HG02870 (cell line): ENCODE data around the gene MIPEP.
"Not testable (repeated sequence)": the region's sequence is repeated elsewhere in the genome, so short reads cannot be mapped to it uniquely, and the experiment has no call there.

Experiments
- ATAC-seq: cut with Tn5 transposase; IDR thresholded peaks from one replicate; pipeline ENCODE4 v1.9.1; 2021; ENCODE audit warnings: mild to moderate bottlenecking, moderate library complexity; ENCODE audit not compliant: unreplicated experiment

The MIPEP gene

DNA sequence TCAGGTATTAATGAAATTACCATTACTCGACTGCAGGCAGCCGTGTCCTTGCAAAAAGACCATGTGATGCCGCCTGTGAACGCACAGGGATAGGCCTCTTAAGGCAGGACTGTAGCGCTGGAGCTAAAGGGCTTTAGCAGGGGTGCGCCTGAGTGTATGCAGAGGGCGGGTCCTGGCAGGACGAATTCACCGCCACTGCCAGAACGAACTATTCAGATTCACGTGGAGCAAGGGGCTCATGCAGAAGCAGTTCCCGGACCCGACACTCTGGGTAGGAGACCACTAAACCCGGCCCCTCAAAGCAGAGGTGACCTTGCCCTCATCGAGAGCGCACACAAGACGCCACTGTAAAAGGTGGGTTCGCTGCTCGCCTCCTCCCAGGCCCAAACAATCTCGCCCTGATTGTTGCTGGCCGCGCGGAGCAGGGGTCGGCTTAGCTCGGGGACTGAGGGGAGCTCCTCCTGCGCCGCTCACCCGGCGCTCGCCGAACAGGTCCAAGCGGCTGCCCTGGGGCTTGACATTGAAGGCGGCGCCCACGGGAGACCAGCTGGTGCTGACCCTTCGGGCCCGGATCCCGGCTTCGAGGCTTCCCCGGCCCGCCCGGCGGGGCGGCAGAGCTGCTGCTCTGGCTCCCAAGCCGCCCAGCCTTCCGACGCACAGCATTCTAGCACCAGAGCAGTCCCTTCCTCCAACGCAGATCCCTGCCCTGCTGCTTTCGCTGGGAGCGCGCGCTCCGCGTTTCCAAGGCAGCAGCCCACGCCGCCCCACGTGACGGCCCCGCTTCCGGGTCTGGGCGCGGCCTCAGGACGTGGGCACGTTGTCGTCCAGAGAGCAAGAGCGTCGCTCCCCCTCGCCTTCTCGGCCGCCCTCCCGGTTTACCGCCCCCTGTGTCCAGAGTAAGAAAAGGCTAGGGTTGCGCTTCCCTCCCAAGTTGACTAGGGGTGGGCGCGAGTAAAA is at the start of gene MIPEP:
Gene MIPEP (minus strand): TSS at position 743 of the 957 bp plus-strand sequence. CDS start 80 bp downstream, at position 663.
- ATAC-seq: peak; percentile 90

DNA sequence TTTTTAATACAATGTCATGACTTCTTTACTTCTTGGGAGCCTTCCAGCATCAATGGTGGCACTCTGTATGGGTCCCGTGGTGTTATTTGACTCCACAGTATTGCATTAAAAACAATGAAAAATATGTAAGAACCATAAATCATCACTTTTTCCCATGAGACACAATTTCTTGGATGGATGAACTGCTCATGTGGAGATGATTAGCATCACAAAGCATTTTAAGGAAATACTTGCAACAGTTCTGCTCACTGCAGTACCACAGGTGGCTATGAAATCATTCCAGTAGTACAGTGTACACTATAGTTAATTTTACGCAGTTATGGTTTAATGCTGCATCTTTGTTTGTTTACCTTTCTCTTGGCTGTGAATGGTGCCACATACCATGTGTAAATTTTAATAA is 45.3 kb upstream of the MIPEP start:
- no peak for ATAC-seq

DNA sequence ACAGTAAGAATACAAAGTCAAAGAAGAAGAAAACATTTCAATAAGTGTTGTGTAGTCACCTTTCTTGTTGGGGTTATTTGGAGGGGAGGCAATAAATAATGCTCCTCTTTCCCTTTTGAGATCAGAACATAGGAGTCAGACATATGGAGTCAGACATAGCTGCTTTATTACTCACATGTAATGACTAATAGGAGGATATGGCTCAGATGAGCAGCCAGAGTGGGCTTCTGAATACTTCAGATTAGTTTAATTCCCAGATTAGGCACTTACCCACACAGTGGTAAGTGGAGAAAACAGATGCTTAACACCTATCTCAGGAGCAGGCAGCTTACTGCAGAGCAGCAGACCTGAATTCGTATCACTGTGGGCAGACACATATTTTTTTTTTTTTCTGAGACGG is 39.8 kb upstream of the MIPEP start:
- ATAC-seq: no peak

DNA sequence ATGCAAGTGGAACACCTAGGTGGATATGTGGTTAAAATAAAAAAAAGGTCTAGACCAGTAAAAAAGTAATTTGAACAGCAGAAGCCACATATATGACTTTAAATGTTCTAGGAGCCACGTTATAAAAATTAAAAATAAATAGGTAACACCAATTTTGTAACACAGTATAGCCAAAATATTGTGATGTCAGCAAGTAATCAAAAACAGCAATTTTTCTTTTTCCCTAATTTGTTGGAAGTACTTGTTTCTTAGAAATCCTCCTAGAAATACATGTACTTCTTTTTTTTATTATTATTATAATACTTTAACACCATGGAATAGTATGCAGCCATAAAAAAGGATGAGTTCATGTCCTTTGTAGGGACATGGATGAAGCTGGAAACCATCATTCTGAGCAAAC is 33.8 kb upstream of the MIPEP start:
- ATAC-seq: no peak

DNA sequence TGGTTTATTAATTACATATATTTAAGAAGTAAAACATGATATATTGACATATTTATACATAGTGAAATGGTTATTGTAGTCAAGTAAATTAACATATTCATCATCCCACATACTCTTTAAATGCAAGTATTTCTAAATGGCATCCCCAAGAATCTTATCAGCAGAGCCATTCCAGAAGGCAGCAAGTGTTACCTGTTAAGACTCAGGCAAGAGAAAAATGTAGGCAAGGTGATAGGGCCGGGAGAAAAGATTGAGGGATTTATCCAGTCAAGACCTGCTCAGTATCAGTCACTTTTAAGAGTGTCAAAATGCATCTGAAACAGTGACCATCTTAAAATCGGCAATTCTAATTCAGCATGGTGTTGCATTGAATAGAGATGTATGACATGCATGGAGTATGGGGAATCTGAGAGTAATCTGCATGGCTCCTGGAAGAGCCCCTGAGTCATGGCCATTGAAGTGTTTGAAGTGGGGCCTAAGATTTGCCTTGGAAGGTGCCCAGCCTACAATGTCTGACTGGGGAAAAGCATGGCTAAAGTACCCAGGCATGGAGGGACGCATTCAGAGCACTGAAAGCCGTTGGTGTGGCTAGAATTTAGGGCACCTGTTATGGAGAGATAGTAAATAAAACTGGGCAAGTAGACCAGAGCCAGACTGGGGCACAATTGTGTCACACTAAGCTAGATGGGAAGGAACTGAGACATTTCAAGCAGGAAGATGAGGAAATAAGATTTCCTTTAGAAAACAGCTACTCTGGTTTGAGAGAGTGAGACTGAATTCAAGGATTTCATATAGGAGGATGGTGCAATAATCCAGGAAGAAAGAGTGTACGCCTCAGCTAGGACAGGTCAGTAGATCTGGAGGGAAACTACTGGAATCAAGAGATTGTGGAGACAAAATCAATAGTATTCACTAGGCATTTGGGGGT is 33.1 kb upstream of the MIPEP start:
- ATAC-seq: no peak

DNA sequence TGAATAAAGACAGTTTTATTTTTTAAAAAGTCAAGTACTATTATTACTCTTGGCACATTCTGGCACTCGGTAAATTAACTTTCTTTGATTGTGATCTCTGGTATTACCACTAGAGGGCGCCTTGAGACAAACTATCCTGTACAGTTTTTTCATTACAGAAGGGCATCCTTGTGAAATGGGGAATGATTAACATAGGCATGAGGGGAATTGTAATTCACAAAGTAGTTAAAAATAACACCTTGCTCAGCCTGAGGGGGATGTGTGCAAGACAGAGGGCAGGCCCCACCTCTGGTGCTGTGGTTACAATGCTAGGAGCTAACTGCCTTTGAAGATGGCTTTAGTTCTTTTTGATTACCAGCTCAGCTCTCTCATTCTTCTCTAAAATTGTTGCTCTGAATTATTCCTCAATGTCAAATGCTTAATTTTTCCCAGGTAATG is 32.3 kb upstream of the MIPEP start:
- ATAC-seq: no peak

DNA sequence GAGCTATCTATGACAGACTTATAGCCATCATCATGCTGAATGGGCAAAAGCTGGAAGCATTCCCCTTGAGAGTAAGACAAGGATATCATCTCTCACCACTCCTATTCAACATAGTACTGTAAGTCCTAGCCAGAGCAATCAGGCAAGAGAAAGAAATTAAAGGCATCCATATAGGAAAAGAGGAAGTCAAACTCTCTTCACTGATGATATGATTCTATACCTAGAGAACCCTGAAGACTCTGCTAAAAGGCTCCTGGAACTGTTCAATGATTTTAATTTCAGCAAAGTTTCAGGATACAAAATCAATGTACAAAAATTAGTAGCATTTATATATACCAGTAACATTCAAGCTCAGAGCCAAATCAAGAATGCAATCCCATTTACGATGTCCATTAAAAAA is 29.8 kb upstream of the MIPEP start:
- ATAC-seq: no peak

DNA sequence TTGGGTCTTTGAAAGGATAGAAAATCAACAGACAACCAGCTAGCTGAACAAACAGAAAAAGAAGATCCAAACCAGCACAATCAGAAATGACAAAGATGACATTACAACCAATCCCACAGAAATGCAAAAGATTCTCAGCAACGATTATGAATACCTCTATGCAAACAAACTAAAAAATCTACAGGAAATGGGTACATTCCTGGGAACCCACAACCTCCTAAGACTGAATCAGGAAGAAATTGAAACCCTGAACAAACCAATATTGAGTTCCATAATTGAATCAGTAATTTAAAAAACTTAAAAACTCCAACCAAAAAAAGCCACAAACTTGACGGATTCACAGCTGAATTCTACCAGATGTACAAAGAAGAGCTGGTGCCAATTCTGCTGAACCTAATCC is 29.0 kb upstream of the MIPEP start:
- no peak for ATAC-seq

DNA sequence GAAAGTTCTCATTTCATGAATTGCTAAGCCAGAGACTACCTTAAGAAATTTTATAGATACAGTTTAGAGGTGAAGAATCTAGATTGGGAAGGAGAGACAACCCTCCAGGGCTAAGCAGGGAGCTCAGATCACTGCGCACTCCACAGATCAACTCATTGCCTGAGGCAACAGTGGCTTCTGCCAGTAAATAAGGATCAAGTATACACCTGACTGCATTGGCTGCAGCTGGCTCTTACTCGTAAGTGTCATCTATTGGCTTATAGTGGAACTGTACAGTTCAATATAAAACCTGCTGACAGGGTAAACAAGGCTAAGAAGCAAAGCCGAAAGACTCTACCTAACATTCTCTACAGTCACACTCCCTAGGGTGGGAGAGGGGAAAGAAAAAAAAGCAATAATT is 26.1 kb upstream of the MIPEP start:
- no peak for ATAC-seq

DNA sequence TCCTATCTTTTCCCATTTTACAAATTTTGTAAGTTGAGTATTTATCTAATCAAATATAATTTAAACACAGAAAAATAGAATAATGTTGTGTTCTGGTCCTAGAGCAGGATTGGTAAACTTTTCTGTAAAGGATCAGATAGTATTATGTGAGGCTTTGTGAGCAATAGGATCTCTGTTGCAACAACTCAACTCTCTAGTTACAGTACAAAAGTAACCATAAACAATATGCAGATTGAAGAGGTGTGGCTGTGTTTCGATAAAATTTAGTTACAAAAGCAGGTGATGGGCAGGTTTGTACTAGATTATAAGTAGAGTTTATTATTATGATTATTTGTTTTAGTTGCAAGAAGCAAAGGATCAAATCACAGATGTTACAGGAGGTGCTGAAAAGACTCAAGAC is 23.3 kb upstream of the MIPEP start:
- no peak for ATAC-seq

DNA sequence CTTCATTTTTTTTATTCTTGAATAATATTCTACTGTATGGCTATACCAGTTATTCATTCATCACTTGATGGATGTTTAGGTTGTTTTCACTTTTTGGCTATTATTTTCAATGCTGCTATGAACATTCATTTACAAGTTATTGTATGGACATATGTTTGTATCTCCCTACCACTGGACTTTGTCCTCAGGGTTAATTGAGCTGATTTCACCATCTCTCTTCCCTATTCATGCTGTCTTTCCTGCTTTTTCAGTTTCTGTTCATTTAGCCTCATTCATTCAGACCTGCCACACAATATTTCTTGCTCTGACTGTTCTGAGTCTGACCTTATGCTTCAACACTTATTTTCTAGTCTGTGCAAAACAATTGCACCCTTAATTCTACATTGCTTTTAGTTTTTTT is 20.4 kb upstream of the MIPEP start:
- no peak for ATAC-seq

DNA sequence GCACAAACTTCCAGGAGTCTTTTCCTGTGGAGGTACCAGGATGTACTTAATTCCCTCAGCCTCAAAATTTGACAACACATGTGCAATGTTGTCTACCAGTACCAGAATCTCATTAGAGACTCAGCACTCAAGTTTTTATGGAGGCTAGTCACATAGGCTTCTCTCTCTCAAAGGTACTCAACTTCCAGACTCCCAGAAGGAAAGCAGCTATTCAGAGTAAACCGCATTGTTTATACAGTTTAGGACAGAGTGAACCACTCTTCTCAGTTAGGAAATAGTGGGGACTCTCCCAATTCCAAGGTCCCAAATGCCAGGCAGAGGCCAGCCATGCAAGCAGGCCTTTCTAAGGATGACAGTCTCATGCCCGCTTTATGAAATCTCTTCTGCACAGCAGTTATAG is 16.6 kb upstream of the MIPEP start:
- no peak for ATAC-seq

DNA sequence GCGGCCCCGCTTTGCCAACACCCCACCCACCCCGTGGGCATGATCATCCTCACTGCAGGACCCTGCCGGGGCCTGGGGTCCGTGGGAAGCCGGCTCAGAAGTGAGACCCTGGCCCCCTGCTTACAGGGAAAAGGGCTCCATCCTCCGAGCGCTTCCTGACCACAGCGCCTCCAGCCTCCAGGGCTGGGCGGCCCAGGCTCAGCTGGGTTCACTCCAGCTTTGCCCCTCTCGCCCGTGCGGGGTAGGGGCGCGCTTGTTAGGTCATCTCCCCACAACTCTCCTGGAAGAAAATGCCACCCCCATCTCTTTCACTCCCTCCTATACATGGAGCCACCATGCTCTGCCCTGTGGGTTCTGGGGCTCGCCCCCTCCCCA is 14.7 kb upstream of the MIPEP start:
- no peak for ATAC-seq

DNA sequence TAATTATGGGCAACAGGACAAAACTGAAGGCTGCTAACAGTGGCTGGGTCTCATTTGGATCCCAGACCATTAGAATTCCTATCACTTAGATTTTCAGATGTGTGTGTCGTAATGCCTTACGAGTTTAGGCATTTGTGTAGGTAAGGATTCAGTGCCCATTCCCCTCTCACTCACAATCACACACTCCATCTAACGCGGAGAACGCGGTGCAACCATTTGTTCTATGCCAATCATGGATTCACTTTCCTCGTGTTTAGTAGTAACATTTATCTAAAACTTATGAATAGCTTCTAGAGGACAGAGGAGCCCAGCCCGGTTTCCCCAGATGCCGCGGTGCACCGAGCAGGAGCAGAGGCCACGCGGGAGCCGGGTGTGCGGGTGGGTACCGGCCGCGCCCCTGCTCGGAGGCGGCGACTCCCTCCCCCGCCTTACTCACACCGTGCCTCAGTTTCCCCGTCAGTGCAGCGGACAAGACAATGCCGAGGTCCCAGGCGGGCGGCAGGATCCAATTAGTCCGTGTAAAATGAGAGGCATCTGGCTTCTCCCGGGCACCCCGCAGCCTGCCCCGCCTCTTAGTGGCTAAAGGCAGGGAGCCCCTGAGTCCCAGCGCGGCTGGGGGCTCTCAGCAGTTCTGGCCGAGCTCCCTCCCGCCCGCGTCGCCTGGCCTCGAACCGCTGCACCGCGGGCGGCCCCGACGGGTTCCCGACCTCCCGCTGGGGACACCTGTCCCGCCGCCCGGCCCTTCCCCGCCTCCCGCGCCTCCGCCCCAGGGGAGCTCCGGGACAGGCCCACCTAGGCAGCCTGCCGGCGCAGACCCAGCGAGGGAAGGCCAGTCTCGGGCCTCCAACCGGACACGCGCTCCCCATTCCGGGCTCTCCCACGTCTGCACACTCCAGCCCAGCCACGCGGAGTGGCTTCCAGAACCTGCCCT is 14.0 kb upstream of the MIPEP start:
- ATAC-seq: no peak

DNA sequence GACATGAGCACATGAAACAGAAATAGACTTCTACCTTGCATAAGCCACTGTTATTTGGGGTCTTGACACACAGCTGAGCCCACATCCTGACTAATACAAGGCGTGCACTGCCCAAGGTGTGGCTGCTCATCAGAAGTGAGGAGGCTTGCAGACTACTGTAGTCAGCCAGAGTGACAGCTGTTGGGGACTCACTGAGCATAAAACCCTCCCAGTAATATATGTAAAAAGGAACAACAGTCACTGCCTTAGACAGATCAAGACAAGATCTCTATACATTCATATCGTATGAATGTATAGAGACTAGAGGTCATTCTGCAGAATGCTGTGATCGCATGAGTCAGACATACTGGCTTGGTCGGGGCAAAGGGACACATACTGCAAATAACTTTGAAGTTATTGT is 12.2 kb upstream of the MIPEP start:
- peak; percentile 59 for ATAC-seq

DNA sequence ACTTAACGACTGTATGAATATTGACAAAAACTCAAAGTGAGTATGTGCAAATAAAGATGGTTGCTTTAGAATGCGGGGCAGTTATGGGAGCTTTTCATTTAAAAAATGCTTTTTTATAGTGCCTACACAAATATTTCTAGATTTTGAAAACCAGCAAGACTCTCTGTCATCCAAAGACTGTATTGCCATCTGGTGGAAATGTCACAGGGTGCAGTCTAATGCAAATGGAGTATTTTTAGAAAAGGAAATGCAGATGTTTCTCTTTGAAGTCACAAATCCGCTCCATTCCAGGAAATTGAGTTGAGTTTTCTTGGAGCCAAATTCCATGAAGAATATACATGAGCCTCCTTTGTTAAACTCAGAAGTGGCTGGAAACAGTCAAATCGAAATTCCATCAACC is 10.4 kb upstream of the MIPEP start:
- no peak for ATAC-seq

DNA sequence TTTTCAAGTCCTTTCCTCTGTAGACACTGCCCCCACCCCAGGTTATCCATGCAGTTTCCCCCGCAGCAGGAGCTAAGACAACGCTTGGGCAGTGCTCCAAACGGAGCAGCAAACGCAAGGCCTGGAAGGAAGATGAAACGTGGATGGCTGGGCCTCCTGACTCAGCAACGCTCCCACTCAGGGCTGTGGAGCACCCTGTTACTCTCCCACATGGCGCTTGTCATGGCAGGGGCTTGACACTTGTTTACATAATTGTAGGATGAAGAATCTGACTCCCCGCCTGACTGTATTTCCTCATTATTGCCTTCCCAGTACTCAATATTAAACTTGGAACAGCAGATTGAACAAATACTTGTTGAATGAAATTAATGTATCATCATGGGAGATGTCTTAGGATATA is 8.9 kb upstream of the MIPEP start:
- no peak for ATAC-seq

DNA sequence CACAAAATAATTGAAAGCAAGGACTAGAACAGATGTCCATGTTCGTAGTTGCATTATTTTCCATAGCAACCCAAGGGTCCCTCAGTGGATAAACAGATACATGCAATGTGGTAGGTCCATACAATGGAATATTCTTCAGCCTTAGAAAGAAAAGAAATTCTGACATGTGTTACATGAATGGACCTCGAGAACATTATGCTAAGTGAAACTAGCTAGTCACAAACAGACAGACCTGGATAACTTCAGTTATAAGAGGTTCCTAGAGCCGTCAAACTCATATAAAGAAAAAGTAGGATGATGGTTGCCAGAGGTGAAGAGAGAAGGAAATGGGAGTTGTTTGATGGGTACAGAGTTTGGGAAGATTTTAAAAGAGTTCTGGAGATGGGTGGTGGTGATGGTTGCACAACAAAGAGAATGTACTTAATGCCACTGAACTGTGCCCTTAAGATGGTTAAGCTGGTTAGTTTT is 8.3 kb upstream of the MIPEP start, which contains the start of gene C1QTNF9B:
Gene C1QTNF9B (minus strand): TSS at position 51 of the 468 bp plus-strand sequence.
- ATAC-seq: not testable (repeated sequence)

DNA sequence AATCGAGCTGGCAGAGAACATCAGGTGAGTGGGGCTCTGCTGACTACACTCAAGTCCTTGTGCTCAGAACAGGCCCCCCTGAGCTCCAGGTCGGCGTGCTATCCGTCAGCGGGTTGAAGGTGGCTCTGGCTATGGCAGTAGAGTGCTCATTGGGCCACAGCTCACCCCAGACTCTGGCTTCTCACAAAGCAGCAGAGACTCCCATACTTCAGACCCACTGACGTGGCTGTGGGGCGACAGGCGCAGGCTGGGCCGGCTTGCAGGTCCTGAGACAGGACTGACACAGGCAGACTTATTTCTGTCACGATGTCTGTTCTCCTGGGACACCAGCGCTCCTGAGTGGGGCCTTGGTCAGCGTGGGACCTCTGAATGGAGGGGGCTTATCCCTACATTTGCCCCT is 5.5 kb upstream of the MIPEP start:
- not testable (repeated sequence) for ATAC-seq

DNA sequence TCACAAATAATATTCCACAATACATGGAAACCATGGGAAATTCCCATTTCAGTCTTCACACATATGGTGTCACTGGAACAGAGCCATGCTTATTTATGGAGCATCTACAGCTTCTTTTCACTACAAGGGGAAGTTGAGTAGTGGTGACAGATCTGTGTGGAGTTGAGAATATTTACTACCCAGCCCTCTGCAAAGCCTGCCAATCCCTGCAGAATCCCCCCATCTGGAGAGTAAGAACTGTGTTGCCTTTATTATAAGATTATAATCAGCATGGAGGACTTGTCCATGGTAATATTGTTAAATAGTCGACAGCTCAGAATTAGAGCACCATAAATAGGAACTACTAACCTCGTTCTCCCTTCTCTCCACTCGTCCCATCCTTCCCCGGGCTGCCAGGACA is 4.6 kb upstream of the MIPEP start:
- not testable (repeated sequence) for ATAC-seq
